GM12873 (cell line): Measurements from ENCODE around the gene TRIM2.

Source experiments
- CTCF ChIP-seq: IDR thresholded peaks from 2 replicates; pipeline ENCODE4 v1.5.1; 2012; ENCODE audit warnings: low read depth, mild to moderate bottlenecking, moderate library complexity, low read length, control low read depth; ENCODE audit not compliant: insufficient read depth; ENCODE audit errors: missing control alignments

Gene TRIM2

DNA sequence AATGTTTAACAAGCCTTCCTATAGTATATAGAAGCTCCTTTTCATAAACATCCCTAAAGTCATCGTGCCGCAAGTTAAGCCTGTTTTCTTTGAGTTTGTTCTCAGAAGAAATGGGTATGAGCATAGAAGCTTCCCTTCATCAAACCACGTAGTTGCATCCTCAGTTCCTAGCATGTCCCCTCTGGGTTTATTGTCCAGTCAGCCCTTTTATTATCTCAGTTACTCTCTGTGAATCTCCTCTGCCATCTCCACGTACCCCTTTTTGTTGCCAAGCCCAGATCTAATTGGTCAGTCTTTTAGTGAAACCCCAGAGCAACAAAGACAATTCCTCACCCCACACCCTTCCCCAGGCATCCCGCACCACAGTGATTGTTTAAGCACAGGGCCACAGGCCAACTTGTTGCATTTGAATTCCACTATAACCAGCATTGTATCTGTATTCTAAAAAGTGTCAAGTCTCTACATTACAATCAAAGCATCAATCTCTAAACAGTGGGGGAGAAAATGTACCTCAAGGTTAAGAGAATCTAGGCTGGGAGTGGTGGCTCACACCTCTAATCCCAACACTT, 12.4 kb upstream of the TRIM2 start:
- TF ChIP-seq CTCF, result no peak

GRCh38 chr4:153197301-153197700, 6.9 kb upstream of the TRIM2 start:
- no peak for TF ChIP-seq CTCF

DNA sequence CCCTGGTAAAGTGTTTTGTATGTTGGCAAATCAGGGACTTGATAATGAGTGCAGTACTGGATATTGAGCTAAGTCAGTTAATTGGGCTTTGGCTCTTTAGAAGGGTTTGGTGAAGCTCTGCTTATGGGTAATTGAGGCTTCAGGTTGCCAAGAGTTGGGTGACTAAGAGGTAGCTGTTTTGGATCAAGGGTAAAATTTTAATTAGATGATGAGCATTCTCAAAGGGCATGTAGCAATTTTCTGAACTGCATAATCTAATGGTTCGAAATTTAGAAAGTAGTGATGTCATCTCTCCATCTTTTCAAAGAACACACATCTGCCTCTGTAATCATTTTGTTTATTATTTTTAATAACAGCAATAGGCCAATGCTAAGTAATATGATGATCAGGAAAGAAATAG, 5.5 kb upstream of the TRIM2 start:
- no peak for TF ChIP-seq CTCF

DNA sequence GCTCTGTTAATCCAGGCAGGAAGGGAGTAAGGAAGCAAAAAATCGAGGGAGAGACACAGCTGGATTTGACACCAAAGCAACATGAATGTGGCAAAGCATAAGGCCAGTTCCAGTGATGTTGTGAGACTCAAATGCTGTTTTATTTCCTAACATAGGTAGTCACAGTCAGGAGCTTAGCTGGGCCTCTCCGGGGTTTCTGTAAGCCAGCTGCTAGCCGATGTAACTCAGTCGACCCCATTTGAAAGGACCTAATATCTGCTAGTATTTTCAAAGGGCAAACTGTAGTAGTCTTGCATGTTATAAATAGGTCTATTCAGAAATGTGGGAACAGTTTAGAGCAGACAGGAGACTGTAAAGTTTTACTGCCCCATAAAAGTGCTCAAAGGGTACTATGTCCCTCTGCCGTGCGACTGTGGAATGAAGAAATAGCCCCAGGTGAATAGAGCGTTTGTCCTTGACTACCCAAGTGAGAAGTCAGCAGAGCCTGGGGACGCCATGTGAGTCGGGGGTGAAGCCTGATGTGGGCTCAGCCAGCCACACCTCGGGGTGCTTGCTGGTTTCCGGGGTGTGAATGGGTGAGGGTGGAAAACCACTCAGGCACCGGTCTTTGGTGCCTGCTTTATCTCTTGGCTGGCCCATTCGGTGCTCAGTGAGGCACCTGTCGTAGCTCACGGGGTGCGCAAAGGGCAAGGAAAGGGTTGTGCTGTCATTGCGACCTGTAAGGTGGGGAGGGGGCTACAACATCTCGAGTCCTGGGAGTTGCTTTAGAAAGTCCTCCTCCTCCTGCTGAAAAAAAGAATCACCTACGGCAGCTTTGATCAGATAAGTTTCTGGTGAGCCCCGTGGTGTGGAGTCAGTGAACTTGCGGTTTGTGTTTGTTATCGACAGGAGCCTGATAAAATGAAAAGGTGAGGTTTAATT, 745 bp downstream of the TRIM2 start:
- no peak for TF ChIP-seq CTCF

DNA sequence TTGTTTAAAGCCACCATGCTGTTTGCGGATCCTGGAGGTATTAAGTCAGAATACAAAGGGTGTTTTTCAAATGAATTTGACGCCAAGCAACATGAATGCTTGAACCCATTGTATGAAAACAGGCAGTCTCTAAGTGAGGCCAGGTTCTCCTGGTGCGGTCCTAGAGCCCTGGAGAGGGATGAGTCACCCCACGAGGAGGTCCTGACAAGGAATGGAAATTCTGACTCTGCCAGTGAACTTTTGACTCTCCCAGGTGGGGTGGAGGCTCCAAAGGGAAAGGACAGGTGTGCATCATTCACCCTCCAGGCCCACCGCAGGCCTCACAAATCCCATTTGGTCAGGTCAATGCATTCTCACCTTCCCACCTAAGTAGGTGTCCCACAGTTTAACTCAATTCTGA, 1.5 kb downstream of the TRIM2 start:
- TF ChIP-seq CTCF, result no peak

DNA sequence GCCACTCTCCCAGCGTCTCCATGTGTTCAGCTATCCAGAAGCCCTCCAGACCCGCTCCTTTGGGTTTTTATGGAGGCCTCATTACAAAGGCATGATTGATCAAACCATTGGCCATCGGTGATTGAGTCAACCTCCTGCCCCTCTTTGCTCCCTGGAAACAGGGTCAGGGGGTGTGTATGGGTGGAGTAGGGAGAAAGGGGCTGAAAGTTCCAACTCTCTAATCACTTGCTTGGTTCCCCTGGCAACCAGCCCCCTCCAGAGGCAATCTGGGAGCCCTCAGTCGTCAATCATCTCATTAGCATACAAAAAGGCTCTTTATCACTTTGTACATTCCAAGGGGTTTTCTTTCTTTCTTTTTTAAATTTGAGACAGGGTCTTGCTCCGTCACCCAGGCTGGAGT, 2.3 kb downstream of the TRIM2 start:
- TF ChIP-seq CTCF, result no peak

GRCh38 chr4:153207027-153207426, 2.8 kb downstream of the TRIM2 start:
- TF ChIP-seq CTCF, result no peak
